Small intestine (tissue), 7 donors: ENCODE measurements around the gene TMEM108. TPM values are rescaled to one million over a fixed set of nuclear protein-coding genes. Genes with fewer than 3 reads are reported as not detected.

Experiments
- DNase-seq, 2 donors: peaks; one replicate each; pipeline versions ENCODE4 v3.0.0 to v3.0.0-alpha.2; 2013
- FAIRE-seq: peaks from 2 replicates; lab custom pipeline; 2012; peaks lifted over from hg19 to GRCh38; lab: Jason Lieb, UNC
- H3K27ac ChIP-seq, 3 donors: one replicate each; pipeline ENCODE4 v1.5.1; 2013; ENCODE audit warnings: low read length in 2 of 3, mild to moderate bottlenecking in 2 of 3, control low read depth in 1 of 3, inconsistent platforms in 1 of 3, low read depth in 1 of 3, moderate library complexity in 1 of 3
- H3K27me3 ChIP-seq, 3 donors: one replicate each; pipeline ENCODE4 v1.6.1; 2013; ENCODE audit warnings: low read length in 3 of 3, inconsistent platforms in 1 of 3; ENCODE audit not compliant: control insufficient read depth in 3 of 3, insufficient read depth in 3 of 3
- H3K36me3 ChIP-seq, 3 donors: one replicate each; pipeline ENCODE4 v1.6.1; 2013; ENCODE audit warnings: low read length in 3 of 3, inconsistent platforms in 1 of 3, low read depth in 1 of 3, mild to moderate bottlenecking in 1 of 3, moderate library complexity in 1 of 3; ENCODE audit not compliant: control insufficient read depth in 3 of 3, insufficient read depth in 2 of 3
- H3K4me1 ChIP-seq, 3 donors: one replicate each; pipeline ENCODE4 v1.6.1; 2013; ENCODE audit warnings: low read length in 2 of 3, inconsistent platforms in 1 of 3, low read depth in 1 of 3, mild to moderate bottlenecking in 1 of 3, moderate library complexity in 1 of 3; ENCODE audit not compliant: control insufficient read depth in 3 of 3, insufficient read depth in 2 of 3
- H3K4me3 ChIP-seq, 3 donors: one replicate each; pipeline ENCODE4 v1.5.1; 2013; ENCODE audit warnings: low read length in 3 of 3, control low read depth in 1 of 3, inconsistent platforms in 1 of 3, low read depth in 1 of 3, mild to moderate bottlenecking in 1 of 3, moderate library complexity in 1 of 3
- H3K9me3 ChIP-seq, 2 donors: one replicate each; pipeline ENCODE4 v1.6.1; 2013; ENCODE audit warnings: low read depth in 1 of 2, low read length in 1 of 2; ENCODE audit not compliant: control insufficient read depth in 2 of 2, insufficient read depth in 1 of 2
- WGBS, 3 donors: extraction: QIAGEN DNeasy Blood & Tissue Kit; methylation state at CpG; one replicate each; pipeline ENCODE4 v1.1.7; 2013; 5-methylcytosine and 5-hydroxymethylcytosine counted together
- polyA plus RNA-seq, 4 donors: library from polyadenylated mRNA; stranded (reverse) in 3 of 4; unstranded in 1 of 4; fragments of 200-250 nt in 3 of 4; fragments of 120-200 nt in 1 of 4; gene quantifications; one replicate each; pipeline versions ENCODE4 v1.2.1 to v1.2.3, GENCODE V29; 2013
- donor health status: healthy with polysubstance abuse.
- donor health status: control.
- donor health status: control.
- donor health status: Bipolar disorder and iron deficiency.
- donor health status: healthy.

Gene TMEM108
- polyA plus RNA-seq, 4 donors = 0.41 to 0.94 TPM; not detected in 2

DNA sequence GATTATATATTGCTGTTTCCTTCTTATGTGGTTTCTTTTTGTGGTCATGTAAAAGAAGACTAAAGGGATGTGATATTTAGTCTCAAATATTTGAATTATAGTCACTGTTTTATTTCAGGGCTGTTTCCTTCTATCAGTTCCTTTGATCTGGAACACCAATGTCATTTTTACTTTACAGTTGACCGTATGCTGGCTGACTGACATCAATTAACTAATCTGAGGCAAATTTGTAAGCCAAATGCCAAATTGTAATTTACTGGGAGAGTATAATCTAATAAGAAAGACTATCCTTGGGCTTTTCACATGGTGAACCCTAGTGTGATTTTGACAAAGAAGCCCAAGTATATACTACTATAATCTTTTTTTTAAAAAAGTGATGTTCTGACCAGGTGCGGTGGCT is 87.6 kb downstream of the TMEM108 start:
- no peaks in the 10 kb centered on the region for H3K9me3 ChIP-seq
- FAIRE-seq = no peak
- H3K4me3 ChIP-seq = no peak overlapping the region
- no peaks in the 10 kb centered on the region for H3K36me3 ChIP-seq
- 69 to 77% (median 71%) methylated on average over 2 of the region's 2 CpGs for WGBS, 3 donors
- no peak for DNase-seq
- H3K27ac ChIP-seq = no peak overlapping the region
- H3K27me3 ChIP-seq = no peaks in the 10 kb centered on the region
- no peaks in the 10 kb centered on the region for H3K4me1 ChIP-seq

DNA sequence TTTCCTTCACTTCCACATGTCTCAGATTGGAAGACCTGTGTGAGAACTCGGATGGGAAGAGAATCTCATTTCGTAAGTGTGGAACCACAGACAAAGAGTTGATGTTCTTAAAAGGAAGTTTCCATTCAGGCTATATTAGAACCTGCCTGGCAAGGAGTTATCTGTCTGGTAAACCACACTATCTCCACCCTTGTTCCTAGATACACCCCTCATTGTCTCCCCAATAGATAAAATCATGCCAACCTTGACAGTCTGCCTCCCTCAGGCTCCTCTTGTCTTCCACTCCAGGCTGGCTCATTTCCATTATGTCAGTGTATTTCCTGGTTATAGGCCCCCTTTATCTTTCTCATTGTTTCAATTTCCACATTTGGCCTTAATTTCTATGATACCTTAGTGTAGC is 89.2 kb downstream of the TMEM108 start:
- 78 to 84% (median 80%) methylated on average over 2 of the region's 2 CpGs for WGBS, 3 donors
- FAIRE-seq = no peak

GRCh38 chr3:133130168-133130567 is 92.0 kb downstream of the TMEM108 start:
- Histone ChIP-seq H3K9me3 (no peaks in the 10 kb centered on the region), H3K4me1 (no peaks in the 10 kb centered on the region), H3K36me3 (no peaks in the 10 kb centered on the region), H3K27ac (no peak overlapping the region), H3K4me3 (no peak overlapping the region), H3K27me3 (no peaks in the 10 kb centered on the region)
- DNase-seq (no peak), FAIRE-seq (no peak)
- 64 to 83% (median 72%) methylated on average over 1 of the region's 1 CpG for WGBS, 3 donors

More for the DNA sequence above, 89.2 kb downstream of the TMEM108 start:
- no peak for DNase-seq
- H3K4me1 ChIP-seq = no peaks in the 10 kb centered on the region
- H3K9me3 ChIP-seq = no peaks in the 10 kb centered on the region
- no peak overlapping the region for H3K4me3 ChIP-seq
- no peaks in the 10 kb centered on the region for H3K36me3 ChIP-seq
- H3K27me3 ChIP-seq = no peaks in the 10 kb centered on the region
- H3K27ac ChIP-seq = no peak overlapping the region

- Histone ChIP-seq H3K9me3 (no peaks in the 10 kb centered on the region), H3K4me3 (no peak overlapping the region), H3K27me3 (peaks cover 0 to 2% (median 0%) of the 10 kb centered on the region in 3 donors), H3K4me1 (no peaks in the 10 kb centered on the region), H3K27ac (no peak overlapping the region), H3K36me3 (no peaks in the 10 kb centered on the region)
- FAIRE-seq = no peak
- 62 to 74% (median 72%) methylated on average over 5 of the region's 5 CpGs for WGBS, 3 donors
- no peak for DNase-seq
Measured at GRCh38 chr3:133135306-133135705, 97.1 kb downstream of the TMEM108 start.

DNA sequence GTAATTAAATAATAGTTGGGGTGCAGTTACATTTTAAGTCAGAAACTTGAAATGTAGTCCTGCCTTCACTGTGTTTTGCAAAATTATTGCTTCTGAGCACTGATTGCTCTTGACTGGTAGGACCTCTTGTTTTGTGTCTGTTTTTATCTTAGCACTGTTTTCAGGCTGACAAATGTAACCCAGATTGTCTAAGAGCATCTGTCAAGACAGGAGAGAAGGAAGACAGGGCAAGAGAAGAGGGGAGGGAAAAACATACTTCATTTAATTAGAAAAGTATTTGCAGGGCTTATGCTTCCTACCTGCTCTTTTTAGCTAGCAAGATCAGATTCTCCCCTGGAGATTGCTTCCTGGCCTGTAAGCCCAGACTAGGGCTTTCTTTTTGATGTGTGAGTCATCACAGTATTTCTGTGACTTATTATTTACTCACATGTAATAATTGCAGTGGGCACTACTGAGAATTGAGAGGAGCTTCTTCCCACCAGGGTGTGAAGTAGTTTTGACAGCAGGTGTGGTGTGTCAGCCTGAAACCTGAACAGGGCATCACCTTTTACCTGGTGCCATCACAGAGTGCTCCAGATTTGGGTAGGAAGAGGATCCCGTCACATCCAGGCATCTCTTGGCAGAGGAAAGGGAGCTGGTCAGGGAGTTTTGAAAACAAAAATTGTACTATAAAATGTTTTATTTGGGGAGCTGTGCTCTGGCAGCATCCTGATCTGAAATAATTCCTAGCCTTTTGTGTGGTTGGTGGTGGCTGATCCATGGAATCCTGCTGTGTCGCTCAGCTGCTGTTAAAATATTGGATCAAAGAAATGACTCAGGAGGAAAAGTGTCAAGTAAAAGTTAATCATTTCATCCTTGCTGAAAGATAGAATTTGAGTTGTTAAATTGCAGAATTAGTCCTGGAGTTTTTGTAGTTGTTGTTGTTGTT is 98.2 kb downstream of the TMEM108 start:
- Histone ChIP-seq H3K4me3 (no peak overlapping the region), H3K27ac (no peak overlapping the region), H3K9me3 (no peaks in the 10 kb centered on the region), H3K27me3 (peaks cover 0 to 2% (median 0%) of the 10 kb centered on the region in 3 donors), H3K36me3 (no peaks in the 10 kb centered on the region), H3K4me1 (no peaks in the 10 kb centered on the region)
- DNase-seq (no peak), FAIRE-seq (no peak)
- 71 to 90% (median 89%) methylated on average over 2 of the region's 2 CpGs for WGBS, 3 donors

- no peak for FAIRE-seq
- 71 to 79% (median 73%) methylated on average over 12 of the region's 12 CpGs for WGBS, 3 donors
- Histone ChIP-seq H3K27me3 (peaks cover 0 to 2% (median 0%) of the 10 kb centered on the region in 3 donors), H3K4me3 (no peak overlapping the region), H3K36me3 (no peaks in the 10 kb centered on the region), H3K27ac (no peak overlapping the region), H3K9me3 (no peaks in the 10 kb centered on the region), H3K4me1 (no peaks in the 10 kb centered on the region)
- DNase-seq = no peak
Measured at GRCh38 chr3:133137042-133137996, 99.1 kb downstream of the TMEM108 start.

- H3K36me3 ChIP-seq = no peaks in the 10 kb centered on the region
- H3K4me1 ChIP-seq = no peaks in the 10 kb centered on the region
- DNase-seq (no peak), FAIRE-seq (no peak)
- H3K27me3 ChIP-seq = peaks cover 0 to 2% (median 0%) of the 10 kb centered on the region in 3 donors
- no peak overlapping the region for H3K27ac ChIP-seq
- no peak overlapping the region for H3K4me3 ChIP-seq
- H3K9me3 ChIP-seq = no peaks in the 10 kb centered on the region
- WGBS, 3 donors = 52 to 81% (median 61%) methylated on average over 1 of the region's 1 CpG
Measured at GRCh38 chr3:133138017-133138416, 99.8 kb downstream of the TMEM108 start.

DNA sequence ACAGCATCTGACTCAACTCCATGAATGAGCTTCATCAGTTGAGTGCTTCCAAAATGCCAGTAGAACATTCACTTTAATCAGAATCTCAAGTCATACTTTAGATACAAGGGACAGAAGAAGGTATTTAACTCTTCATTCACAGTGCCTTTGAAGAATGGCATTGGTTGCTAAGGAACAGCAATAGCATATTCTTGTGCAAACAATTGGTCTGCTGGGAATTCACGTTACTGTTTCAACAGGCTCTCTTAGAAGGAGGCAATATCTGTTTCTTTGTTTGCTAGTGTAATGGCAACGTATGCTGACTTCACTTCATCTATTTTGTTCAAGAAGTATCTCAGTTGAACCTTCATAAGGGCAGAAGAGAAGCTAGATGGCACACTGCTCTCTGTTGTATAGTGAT is 113.9 kb downstream of the TMEM108 start:
- H3K27me3 ChIP-seq = no peaks in the 10 kb centered on the region
- H3K36me3 ChIP-seq = no peaks in the 10 kb centered on the region
- no peaks in the 10 kb centered on the region for H3K9me3 ChIP-seq
- no peak overlapping the region for H3K4me3 ChIP-seq
- WGBS, 3 donors = 9 to 40% (median 40%) methylated on average over 2 of the region's 2 CpGs
- H3K27ac ChIP-seq = no peak overlapping the region
- no peak for DNase-seq
- H3K4me1 ChIP-seq = no peaks in the 10 kb centered on the region
- FAIRE-seq = no peak
